WTC11 (cell line): ENCODE data around the gene PXYLP1.

Experiments used
- ATF2 ChIP-seq: sonication (generic); formaldehyde crosslinking; IDR thresholded peaks from 2 replicates; pipeline ENCODE4 v1.8.1; 2022; ENCODE audit warnings: low read depth, missing genetic modification reagents, borderline replicate concordance
- CTCF ChIP-seq: fragments of 200-600 bp; IDR thresholded peaks from 2 replicates; pipeline ENCODE4 v1.8.0; 2022; ENCODE audit warnings: antibody characterized with exemption
- FOXP4 ChIP-seq: sonication (generic); formaldehyde crosslinking; IDR thresholded peaks from 2 replicates; pipeline ENCODE4 v1.8.0; 2022; ENCODE audit warnings: mild to moderate bottlenecking, missing genetic modification reagents
- MAX ChIP-seq: sonication (generic); formaldehyde crosslinking; IDR thresholded peaks from 2 replicates; pipeline ENCODE4 v1.8.0; 2022; ENCODE audit warnings: mild to moderate bottlenecking, missing genetic modification reagents
- TCF7 ChIP-seq: sonication (generic); formaldehyde crosslinking; IDR thresholded peaks from 2 replicates; pipeline ENCODE4 v1.8.0; 2022; ENCODE audit warnings: mild to moderate bottlenecking, low read depth, missing genetic modification reagents, moderate library complexity
- TP53 ChIP-seq: sonication (generic); formaldehyde crosslinking; IDR thresholded peaks from 2 replicates; pipeline ENCODE4 v1.8.1; 2023; ENCODE audit warnings: mild to moderate bottlenecking, missing genetic modification reagents

GRCh38 chr3:141278196-141279076 is 46.8 kb downstream of the PXYLP1 start:
- TF ChIP-seq MAX (CRISPR knock-in tag): no peak
- no peak for TF ChIP-seq CTCF
- TF ChIP-seq ATF2 (CRISPR knock-in tag): no peak
- no peak for TF ChIP-seq FOXP4 (CRISPR knock-in tag)
- no peak for TF ChIP-seq TP53 (CRISPR knock-in tag)
- no peak for TF ChIP-seq TCF7 (CRISPR knock-in tag)
